HG03280 (cell line): ENCODE measurements around the gene MKX.

Experiments used
- ATAC-seq: cut with Tn5 transposase; IDR thresholded peaks from one replicate; pipeline ENCODE4 v1.9.1; 2021; ENCODE audit warnings: mild to moderate bottlenecking, moderate library complexity; ENCODE audit not compliant: unreplicated experiment

Gene MKX, protein sequence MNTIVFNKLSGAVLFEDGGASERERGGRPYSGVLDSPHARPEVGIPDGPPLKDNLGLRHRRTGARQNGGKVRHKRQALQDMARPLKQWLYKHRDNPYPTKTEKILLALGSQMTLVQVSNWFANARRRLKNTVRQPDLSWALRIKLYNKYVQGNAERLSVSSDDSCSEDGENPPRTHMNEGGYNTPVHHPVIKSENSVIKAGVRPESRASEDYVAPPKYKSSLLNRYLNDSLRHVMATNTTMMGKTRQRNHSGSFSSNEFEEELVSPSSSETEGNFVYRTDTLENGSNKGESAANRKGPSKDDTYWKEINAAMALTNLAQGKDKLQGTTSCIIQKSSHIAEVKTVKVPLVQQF

DNA sequence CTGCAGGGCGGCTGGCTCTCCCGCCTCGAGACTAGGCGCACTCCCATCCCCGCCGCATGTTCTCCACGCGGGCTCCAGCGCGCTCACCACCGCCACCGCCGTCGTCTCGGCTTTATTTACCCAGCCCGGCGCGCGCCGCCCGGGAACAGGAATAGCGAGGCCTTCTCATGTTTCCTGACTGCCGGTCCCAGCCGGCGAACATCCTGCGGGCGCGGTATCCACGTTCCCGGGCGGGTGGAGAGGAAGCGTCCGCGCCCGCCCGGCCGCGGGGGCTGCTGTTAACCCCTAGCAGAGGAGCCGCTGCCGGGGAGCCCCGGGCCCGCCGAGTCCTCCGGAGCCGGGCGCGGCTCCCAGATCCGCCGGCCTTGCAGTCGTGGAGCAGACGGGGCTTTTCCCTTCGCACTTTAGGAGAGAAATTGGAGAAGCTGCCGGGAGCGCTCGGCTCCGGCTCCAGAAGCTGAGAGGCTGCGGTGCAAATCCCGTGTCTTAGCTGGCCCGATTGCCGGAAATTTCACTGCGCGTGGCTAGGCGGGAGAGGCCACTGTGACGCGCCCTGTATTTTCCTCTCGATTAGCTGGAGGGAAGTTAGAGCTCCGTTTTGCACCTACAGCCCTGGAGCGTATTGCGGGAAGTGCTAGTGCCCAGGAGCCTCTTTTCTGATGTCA, at the start of gene MKX:
TSS of gene MKX (minus strand) at position 88 of the 665 bp plus-strand sequence. CDS start 2,404 bp downstream, outside the sequence.
- ATAC-seq, result no peak

DNA sequence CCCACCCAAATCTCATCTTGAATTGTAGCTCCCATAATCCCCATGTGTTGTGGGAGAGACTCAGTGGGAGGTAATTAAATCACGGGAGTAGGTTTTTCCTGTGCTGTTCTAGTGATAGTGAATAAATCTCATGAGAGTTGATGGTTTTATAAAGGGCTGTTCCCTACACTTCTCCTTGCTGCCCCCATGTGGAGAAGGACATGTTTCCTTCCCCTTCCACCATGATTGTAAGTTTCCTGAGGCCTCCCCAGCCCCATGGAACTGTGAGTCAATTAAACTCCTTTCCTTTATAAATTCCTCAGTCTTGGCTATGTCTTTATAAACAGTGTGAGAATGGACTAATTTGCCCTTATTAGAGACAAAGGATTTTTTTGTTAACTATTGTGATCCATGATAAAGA, 48.5 kb upstream of the MKX start:
- no peak for ATAC-seq

DNA sequence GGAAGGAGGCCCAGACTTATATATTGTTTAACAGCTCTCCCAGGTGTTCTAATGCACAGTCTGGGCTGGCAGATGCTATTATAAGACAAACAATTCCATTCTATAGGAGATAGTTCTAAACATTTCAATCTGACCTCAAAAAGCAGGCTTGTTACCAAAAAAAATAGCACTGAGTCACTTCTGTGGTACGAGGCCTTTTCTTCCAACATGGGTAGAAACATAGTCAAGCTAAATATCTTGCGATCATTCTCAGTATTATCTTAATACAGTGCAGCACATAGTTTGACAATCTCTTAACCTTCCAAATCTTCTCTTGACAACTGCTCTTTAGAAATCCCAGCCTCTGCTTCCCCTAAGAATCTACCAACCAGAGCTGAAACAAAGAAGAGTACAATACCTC, 46.6 kb upstream of the MKX start:
- no peak for ATAC-seq

DNA sequence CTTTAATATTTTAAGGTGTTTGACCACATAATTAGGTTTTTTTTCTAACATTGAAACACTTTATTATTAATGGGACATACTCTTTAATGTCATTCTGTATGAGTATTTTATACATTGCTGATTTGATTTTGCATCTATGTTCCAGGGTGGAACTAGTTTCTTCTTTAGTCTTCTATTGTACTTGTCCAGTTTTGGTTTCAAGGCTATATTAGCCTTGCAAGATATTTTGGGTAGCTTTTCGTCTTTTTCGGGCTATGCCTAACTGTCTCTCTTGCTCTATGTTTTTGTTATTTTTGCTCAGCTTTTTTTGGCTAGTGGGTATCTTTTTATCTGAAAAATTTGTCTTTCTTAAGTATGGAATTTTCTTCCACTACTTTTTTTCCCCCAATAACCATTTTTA, 38.7 kb upstream of the MKX start:
- ATAC-seq, result no peak

DNA sequence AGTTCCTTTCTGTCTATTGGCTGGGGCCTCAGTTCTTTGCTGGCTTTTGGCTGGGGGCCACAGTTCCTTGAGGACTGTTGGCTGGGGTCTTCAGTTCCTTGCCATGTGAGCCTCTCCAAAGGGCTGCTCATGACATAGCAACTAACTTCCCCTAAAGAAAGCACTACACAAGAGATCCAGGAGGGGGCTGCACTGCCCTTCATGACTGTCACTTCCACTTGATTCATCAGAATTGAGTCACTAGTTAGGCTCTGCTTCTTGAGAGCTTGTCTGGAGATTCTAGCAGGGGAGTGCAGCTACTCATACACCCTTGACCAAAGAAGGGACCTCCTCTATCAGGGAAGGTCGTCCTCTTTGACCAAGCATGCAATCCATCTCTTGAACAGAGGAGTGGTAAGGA, 38.0 kb upstream of the MKX start:
- ATAC-seq, result no peak

DNA sequence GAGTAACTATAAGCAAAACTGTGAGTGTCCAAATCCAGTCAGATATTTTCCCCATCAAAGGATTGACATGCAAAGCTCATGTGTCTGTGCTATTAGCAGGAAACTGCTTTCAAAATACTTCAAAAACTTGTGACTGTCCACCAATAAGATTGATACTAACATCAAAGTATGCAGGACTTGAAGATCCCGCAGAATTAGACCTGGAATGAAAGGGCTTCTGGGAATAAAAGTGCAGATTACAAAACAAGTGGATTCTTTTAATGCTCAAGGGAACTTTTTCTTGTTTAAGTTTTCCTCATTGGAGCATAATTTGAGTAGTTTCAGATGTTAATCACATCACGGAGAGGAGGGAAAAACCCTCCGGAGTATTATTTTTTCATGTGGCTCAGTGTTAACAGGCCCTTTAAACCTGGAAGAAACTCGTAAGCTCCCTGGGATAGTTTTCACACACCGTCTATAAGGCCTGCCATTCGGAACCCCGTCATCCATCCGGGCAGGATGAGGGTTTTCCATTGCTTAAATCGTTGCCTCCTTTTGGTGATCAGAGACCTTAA, 33.9 kb upstream of the MKX start:
- ATAC-seq, result no peak

DNA sequence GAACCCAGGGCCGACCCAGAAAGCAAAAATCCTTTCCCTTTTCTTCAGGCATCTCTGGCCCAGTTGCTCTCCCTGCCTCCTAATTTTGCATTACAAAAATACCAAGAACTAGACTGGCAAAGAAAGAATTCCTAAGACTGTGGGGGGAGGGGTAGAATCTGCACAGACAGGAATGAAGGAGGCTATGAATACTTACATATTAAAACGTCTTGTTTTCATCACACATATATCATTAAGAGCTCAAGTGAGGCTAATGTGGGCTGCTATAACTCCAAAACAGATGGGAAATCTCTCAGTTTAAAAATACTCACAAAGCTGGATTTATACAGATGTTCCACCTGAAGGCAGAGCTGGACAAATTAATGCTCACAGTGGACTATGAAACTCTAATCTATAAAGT, 29.2 kb upstream of the MKX start:
- no peak for ATAC-seq

DNA sequence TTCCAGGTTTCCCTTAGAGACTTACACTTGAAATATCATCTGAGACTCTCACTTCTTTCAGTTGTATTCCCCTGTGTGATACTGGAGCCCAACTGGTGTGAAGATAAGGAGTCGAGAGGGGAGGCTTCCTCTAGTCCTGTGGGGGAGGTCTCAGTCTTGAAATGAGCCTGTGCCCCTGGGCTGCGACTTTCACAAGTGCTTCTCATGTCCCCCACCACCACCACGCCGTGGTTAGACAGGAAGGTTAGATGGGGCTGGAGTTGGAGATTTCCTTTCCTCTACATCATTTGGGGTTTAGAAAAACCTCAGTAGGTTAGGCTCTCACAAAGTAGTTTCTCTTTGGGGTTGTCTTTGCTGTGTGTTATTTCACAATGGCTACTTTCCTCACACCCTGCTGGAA, 25.6 kb upstream of the MKX start:
- no peak for ATAC-seq

DNA sequence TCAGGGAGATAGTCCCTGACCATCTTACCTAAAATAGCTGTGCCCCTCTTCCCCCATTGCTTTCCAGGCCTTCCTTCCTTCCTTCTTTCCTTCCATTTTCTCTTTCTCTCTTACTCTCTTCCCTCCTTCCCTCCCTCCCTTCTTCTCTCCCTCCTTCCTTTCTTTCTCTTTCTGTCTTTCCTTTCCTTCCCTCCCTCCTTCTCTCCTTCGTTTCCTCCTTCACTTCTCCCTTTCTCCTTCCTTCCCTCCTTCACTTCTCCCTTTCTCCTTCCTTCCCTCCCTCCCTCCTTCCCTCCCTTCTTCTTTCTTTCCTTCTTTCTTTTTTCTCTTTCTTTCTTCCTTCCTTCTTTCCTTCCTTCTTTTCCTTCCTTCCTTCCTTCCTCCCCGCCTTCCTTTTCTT, 24.6 kb upstream of the MKX start:
- no peak for ATAC-seq

DNA sequence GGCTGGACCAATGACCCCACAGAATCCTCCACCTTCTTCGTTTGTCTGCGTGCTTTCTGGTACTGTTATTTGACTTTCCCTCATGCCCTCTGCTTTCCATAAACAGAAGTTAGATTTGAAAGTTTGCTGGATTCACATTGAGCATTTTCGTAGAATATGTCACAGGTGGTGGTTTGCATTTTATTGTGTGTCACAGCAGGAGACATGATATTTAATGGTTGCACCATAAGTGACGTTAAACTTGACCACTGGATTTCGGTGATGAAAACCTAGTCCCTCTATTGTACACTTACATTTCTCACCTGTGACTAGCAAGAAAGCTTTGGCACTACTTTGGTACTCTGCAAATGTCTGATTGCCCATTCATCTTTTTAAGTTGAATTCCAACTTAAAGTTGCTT, 15.2 kb upstream of the MKX start:
- ATAC-seq, result no peak

DNA sequence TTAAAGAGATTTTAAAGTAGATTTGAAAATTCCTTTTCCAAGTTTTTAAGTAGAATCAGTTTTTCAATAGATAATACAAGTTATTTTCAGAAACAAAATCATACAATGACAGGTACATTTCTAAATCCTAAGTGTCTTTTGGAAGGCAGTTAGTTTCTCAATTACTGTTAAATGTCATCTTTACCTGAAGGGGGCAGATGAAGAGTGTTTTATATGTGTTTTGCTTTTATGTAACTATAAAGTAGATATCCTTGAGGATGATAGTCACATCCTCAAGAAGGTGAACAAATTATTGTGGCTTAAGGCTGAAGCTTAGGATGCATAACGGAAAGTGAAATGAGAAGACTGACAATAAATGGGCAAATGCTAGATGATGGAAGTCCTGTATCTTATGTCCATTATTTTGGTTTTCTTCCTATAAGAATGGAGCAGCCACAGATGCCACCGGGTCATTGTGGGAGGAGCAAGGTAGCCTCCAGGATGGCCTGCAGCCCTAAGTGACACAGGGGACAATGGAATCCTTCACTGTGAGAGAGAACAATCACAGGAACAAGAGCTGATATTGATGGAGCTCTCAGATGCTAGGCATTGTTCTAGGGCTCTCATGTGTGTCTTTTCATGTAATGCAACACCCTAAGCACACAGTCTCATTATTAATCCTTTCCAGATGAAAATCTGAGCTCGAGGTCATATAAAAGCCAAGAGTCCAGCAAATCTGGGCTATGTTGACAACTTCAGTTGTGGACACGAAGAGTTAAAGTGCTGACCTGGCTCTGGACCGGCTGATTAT, 14.1 kb upstream of the MKX start:
- no peak for ATAC-seq

DNA sequence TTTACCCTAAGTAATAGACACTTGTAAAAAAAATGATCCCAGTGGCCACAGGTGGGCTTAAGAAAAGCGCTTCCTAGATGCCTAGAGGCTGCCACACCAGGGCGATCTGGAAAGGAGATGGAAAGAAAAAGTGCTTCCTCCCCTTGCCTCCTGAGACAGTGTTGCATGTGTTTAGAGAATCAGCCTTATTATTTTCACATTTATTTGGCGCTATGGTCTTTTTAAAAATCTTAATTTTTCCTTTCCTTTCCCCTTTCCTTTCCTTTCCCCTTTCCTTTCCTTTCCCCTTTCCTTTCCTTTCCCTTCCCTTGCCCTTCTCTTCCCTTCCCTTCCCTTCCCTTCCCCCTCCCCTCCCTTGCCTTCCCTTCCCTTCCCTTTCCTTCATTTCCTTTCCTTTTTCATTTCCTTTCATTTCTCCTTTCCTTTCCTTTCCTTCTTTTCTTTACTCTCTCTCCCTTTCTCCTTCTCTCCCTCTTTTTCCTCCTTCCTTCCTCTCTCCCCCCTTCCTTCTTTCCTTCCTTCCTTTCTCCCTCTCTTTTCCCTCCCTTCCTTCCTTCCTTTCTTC, 7.1 kb upstream of the MKX start:
- ATAC-seq, result no peak

DNA sequence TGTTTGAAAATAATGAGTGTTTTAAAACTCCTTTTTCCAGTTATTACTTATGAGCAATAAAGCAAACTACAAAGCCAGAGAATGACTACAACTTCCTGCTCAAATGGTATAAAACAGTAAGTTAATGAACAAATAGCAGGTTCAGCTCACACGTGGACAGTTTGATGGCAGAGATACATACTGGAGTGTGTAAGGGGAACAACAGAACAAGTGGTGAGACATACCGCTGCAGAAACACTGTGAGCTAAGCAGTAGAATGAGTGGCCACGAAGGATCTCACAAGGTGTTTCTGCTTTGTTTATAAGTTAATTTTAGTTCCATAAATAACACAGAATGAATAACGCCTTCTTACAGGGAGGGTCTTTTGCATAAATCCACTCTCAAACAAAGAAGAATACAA, 3.0 kb upstream of the MKX start:
- ATAC-seq, result no peak

DNA sequence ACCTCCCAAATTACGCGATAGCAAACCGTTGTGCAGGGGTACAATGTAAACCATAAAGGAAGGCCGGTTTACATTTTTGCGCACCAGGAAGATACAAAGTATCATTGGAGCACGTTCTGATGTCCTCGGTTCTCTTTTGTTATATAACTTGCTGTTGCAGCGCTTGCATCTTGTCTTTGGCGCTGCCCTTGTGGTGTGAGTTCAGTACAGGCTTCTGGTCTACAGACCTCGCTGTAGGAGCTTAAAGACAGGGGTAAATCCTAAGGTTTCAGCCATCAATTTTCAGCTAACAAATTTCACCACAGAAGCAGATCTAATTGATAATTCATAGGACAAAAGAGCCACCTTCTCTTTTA, 1.5 kb upstream of the MKX start:
- no peak for ATAC-seq

DNA sequence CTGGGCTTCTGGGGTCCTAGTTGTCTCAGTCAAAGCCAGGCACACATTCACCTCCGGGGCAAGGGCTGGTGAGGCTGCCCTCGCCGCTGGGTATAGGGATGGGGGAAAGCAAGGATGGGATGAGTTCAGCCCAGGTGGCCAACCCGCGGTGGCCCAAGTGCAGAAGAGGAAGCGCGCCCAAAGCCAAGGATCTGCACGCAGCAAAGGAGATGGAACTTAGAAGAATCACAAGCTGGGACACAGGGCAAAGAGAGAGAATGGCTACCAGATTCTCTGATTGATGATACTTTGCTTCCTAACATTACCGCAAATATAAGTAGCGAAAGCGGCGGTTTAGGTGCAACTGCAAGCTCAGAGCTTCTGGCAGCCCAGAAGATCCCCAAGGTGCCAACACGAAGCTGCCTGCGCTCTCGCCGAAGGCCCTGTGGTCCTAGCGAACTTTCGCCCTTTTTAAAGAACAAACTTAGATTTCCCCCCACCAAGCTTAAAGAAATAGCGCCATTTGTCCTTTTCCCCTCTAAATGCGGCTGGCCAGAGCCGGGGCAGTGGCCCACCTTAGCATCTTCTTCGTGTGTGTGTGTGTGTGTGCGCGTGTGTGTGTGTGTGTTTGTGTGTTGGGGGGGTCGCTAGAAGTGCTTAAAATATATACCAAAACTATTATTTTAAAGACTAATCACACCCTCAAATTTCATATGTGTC, 927 bp upstream of the MKX start:
- ATAC-seq, result no peak

DNA sequence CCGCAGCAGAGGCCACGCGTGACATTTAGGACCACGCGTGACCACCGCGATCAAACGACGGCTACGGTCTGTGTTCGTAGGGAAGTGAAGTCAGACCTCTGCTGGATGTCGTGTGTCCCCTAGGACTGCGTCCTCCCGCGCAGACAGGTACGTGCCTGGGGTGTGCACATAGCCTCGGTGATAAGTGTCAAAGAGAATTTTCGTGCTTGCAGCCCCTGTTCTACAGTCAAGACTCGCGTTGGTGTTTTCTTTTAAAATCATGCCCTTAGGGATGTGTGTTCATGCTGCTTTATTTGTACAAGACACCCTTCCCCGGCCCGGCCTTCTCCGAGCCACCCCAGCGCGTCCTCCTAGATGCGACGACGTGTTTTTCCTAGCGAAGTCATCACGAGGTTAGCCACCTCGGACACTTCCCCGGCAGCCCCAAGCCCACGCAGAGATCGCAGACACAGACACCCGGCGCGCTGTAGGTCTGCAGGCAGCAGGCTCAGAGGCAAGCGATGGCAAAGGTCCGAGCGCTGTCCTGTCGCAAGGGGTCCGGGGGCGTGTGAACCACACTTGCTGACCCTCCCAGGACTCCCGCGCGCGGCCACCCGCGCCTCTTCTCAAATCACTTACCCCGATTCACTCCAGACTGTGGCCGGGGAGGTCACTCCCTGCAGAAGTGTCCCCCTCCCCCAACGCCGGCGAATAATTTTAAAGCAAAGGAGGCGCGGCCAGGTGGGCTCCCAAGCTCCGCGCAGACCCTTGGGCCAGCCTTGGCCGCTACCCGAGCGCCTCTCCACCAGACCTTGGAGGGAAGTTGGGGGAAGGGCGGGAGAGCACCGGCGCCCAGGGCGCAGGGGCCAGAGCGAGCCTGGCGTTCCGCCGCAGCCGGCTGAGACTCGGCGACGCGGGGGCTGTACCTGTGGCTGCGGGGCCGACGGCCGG, 552 bp downstream of the MKX start:
- ATAC-seq, result no peak

DNA sequence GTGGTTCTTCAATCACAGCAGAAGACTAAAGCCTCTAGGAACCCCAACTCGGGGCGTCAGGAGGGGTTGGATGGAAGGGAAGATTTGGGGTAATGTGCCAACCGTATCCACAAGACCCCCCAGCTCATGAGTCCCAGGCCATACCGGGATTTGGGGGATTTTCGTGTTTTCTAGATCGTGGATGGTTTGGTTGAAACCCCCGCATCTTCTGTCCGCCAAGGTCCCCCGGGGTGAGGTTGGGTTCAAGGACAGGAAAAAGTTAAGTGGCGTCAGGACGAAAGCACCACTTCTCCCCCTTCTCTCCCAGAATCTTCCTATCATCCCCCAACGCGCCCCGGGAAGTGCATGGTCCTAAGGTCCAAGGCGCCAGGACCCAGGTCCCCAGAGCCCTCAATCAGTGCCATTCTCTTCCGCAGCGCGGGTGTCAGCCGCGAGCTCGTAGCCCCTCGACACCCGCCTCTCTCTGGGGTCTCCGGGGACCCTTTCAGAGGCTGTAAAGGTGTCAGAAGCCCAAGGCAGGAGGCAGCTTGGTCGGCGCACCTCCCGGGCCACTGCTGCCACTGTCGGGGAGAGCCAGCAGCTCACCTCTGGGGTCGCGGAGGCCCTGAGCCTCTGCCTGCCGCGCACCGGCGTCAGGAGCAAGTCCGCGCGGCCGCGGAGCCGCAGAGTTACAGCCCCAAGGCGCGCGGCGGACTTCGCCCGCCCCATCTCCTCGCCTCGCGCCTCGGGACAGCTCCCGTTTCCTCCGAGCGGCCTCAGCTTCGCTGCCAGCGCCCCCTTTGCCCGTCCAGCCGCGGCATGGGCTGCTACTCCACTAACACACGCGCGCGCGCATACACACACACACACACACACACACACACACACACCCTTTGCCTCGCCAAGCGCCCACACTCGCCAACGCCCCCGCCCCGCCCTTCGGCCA, 1.5 kb downstream of the MKX start:
- no peak for ATAC-seq

DNA sequence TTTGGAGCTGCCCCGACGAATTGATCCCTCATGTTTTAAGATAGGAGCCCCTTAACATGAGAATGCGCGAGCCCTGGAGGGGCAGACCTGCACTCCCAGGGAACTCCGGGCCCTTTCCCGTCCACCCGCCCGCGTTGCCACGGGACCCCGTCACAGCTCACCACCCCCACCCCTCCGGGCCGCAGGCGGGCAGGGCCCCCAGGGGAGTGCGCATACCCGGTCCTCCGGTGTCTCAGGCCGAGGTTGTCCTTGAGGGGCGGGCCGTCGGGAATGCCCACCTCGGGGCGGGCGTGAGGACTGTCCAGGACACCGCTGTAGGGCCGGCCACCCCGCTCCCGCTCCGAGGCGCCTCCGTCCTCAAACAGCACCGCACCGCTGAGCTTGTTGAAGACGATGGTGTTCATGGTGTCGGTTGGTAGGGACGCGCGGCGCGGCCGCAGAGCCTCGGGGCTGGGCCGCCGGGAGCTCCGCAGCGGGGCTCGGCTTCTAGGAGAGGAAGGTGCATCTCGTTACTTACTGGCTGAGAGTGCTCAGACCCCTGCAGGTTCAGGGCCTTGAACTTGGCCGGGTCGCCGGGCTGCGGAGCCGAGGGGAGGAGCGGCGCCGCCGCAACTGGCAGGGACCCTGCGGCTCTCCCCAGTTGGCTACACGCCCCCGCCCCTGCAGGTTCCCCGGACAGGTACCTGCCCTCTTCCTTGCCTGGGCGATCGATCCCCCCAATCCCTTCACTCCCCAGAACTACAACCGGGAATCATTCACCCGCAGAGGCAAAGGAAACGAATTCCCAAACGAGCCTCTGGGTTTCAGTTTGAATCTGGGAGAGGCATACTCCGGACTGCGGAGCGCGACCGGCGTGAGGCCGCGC, 2.4 kb downstream of the MKX start:
- no peak for ATAC-seq
